HepG2 (cell line): Measurements from ENCODE around the gene CACNG5. TPM values are rescaled to one million over a fixed set of nuclear protein-coding genes. Genes with fewer than 3 reads are reported as not detected.
A peak's percentile ranks its signal among the peaks of the same experiment; 100 is the strongest.

ENCODE experiments used
- CC2D1A ChIP-seq: sonication (generic); formaldehyde crosslinking; IDR thresholded peaks from 2 replicates; pipeline ENCODE4 v1.8.1; 2023; ENCODE audit warnings: mild to moderate bottlenecking, missing genetic modification reagents
- CCAR2 ChIP-seq: fragments of 200-400 bp; formaldehyde crosslinking; optimal IDR thresholded peaks from 2 replicates; pipeline ENCODE3; 2018; ENCODE audit warnings: low read depth, mild to moderate bottlenecking, low read length, moderate library complexity
- HCFC1 ChIP-seq: fragments of 150-350 bp; IDR thresholded peaks from 2 replicates; pipeline ENCODE4 v1.6.1; 2014; ENCODE audit warnings: low read depth, low read length
- HDAC1 ChIP-seq: sonication (generic); formaldehyde crosslinking; IDR thresholded peaks from 2 replicates; pipeline ENCODE4 v1.5.1; 2020; ENCODE audit warnings: mild to moderate bottlenecking, missing genetic modification reagents
- MEF2D ChIP-seq: sonication (generic); formaldehyde crosslinking; IDR thresholded peaks from 2 replicates; pipeline ENCODE4 v1.5.1; 2020; ENCODE audit warnings: mild to moderate bottlenecking, missing genetic modification reagents
- NFIB ChIP-seq: sonication (generic); formaldehyde crosslinking; IDR thresholded peaks from 2 replicates; pipeline ENCODE4 v1.9.0; 2021; ENCODE audit warnings: missing genetic modification reagents, mild to moderate bottlenecking, borderline replicate concordance
- NR2C2 ChIP-seq: sonication (generic); formaldehyde crosslinking; IDR thresholded peaks from 2 replicates; pipeline ENCODE4 v1.4.0; 2020; ENCODE audit warnings: missing genetic modification reagents, mild to moderate bottlenecking, moderate library complexity, borderline replicate concordance
- PHF8 ChIP-seq: sonication (generic); formaldehyde crosslinking; IDR thresholded peaks from 2 replicates; pipeline ENCODE4 v1.5.0; 2020; ENCODE audit warnings: missing genetic modification reagents
- RNF2 ChIP-seq: fragments of 450-650 bp; conservative IDR thresholded peaks from 2 replicates; pipeline ENCODE4 v1.6.1; 2016; ENCODE audit warnings: low read depth
- SALL1 ChIP-seq: sonication (generic); formaldehyde crosslinking; IDR thresholded peaks from 2 replicates; pipeline ENCODE4 v1.8.0; 2022; ENCODE audit warnings: mild to moderate bottlenecking, missing genetic modification reagents
- SKI ChIP-seq: fragments of 450-650 bp; IDR thresholded peaks from one replicate; pipeline ENCODE4 v1.6.1; 2018; ENCODE audit warnings: mild to moderate bottlenecking; ENCODE audit not compliant: partially characterized antibody
- TAF1 ChIP-seq: sonication (generic); formaldehyde crosslinking; IDR thresholded peaks from 2 replicates; pipeline ENCODE4 v1.4.0; 2020; ENCODE audit warnings: missing genetic modification reagents
- YY1 ChIP-seq: IDR thresholded peaks from 2 replicates; pipeline ENCODE4 v1.6.1; 2011; ENCODE audit warnings: low read length, low read depth, moderate library complexity, mild to moderate bottlenecking; ENCODE audit not compliant: insufficient read depth, insufficient replicate concordance
- ZNF446 ChIP-seq: sonication (generic); formaldehyde crosslinking; IDR thresholded peaks from 2 replicates; pipeline ENCODE4 v1.5.0; 2020; ENCODE audit warnings: mild to moderate bottlenecking, missing genetic modification reagents
- ZNF484 ChIP-seq: sonication (generic); formaldehyde crosslinking; IDR thresholded peaks from 2 replicates; pipeline ENCODE4 v1.5.1; 2020; ENCODE audit warnings: mild to moderate bottlenecking, low read depth, missing genetic modification reagents, borderline replicate concordance
- ZNF644 ChIP-seq: IDR thresholded peaks from 2 replicates; pipeline ENCODE4 v1.6.1; 2016; ENCODE audit warnings: low read depth
- polyA plus RNA-seq, 8 experiments: library from polyadenylated mRNA; depleted of rRNA in 3 of 8; stranded (reverse) in 7 of 8; unstranded in 1 of 8; fragments of >200 nt; fragmentation: Illumina TruSeq in 4 of 8; extraction: Trizol in 4 of 8; gene quantifications; 2 replicates each; pipeline versions ENCODE4 v1.2.1 to v1.2.3, GENCODE V29; 2011 to 2016; ENCODE audit warnings: low read depth in 4 of 8, missing spikeins in 1 of 8, mixed read lengths in 1 of 8; ENCODE audit not compliant: insufficient read depth in 1 of 8
- total RNA-seq, 5 experiments: library from RNA; depleted of rRNA; stranded (reverse); fragments of >200 nt; fragmentation: Illumina TruSeq; extraction: Trizol; gene quantifications; 2 replicates each; pipeline ENCODE4 v1.2.3, GENCODE V29; 2016; ENCODE audit warnings: low read depth in 1 of 5
- TF ChIP-seq, protein P1 (sequence below): sonication (generic); formaldehyde crosslinking; IDR thresholded peaks from 2 replicates; pipeline ENCODE4 v1.8.0; 2023; ENCODE audit warnings: mild to moderate bottlenecking, missing genetic modification reagents
- TF ChIP-seq, protein P2 (sequence below): IDR thresholded peaks from 2 replicates; pipeline ENCODE4 v1.6.1; 2016; ENCODE audit warnings: mild to moderate bottlenecking
- TF ChIP-seq, protein P3 (sequence below): IDR thresholded peaks from 2 replicates; pipeline ENCODE4 v1.6.1; 2012; ENCODE audit warnings: inconsistent platforms
- TF ChIP-seq, protein P4 (sequence below): sonication (generic); formaldehyde crosslinking; conservative IDR thresholded peaks from 2 replicates; pipeline ENCODE4 v1.4.0; 2020; ENCODE audit warnings: missing genetic modification reagents
- TF ChIP-seq, protein P5 (sequence below): IDR thresholded peaks from 2 replicates; pipeline ENCODE4 v1.6.1; 2012; ENCODE audit warnings: low read length, improper control_type of control experiment

Gene CACNG5
- total and polyA plus RNA-seq, 2 of the 13 experiments (the other 11 are each of a cell fraction or from before 2014, with no cell fraction given): not detected

DNA sequence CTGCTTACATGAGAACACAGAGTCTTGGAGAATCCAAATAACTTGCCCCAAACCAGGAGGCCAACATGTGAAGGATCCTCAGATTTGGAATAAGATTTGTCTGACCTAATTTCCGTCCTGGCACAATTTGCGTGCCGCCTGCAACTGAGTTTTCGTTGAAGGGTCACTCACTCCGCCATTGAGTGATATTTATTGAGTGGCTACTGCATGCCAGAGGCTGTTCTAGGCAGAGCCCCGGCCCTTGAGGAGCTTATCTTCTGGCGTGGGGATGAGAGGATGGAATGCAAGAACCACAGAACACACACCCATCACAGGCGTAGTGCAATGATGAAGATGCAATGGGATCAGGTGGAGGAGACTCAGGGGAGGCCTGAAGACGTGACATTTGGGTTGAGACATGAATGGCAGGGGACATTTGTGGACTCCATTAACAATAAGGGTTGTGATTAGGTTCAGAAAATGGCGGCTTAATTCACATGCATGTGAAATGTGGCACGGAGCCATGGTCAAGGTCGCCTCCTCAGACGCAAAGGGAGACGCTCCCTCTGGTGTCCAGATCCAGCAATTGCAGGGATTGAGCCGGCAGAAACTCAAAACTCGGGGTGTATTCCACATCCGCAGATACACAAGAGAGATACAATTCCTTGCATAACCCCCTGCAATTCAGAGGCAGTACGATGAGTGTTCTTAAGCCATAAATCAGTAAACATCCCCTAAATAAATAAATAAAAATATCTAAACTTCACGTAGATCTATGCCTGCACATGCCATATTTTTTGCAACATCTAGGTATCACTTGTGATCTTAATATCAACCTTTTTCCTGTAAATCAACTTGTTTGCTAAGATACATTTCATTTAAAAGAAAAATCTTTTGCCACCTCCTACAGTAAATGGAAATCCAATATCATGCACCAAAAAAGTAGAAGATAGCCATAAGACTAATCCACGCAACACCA lies 71.7 kb downstream of the CACNG5 start (continued):
- TF ChIP-seq SALL1 (CRISPR knock-in tag) (peak; percentile 62), CC2D1A (CRISPR knock-in tag) (no peak), SKI (peak; percentile 74), RNF2 (0 out of 2 replicates have a peak, but pooled peaks have one; percentile 33), HCFC1 (peak; percentile 23; the same call in 1 of the 2 replicates), HDAC1 (CRISPR knock-in tag) (no peak), MEF2D (CRISPR knock-in tag) (no peak), TAF1 (CRISPR knock-in tag) (no peak), CCAR2 (no peak), NFIB (CRISPR knock-in tag) (no peak), ZNF446 (0 out of 2 replicates have a peak, but pooled peaks have one; percentile 28), NR2C2 (no peak), YY1 (peak; percentile 84), ZNF644 (CRISPR knock-in tag) (peak; percentile 49; the same call in 1 of the 2 replicates), PHF8 (CRISPR knock-in tag) (no peak), ZNF484 (CRISPR knock-in tag) (no peak)
- TF ChIP-seq, protein P1, sequence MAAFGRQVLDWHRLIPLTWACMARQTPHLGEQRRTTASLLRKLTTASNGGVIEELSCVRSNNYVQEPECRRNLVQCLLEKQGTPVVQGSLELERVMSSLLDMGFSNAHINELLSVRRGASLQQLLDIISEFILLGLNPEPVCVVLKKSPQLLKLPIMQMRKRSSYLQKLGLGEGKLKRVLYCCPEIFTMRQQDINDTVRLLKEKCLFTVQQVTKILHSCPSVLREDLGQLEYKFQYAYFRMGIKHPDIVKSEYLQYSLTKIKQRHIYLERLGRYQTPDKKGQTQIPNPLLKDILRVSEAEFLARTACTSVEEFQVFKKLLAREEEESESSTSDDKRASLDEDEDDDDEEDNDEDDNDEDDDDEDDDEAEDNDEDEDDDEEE (CRISPR knock-in tag): 0 out of 2 replicates have a peak, but pooled peaks have one; percentile 54
- TF ChIP-seq, protein P2, sequence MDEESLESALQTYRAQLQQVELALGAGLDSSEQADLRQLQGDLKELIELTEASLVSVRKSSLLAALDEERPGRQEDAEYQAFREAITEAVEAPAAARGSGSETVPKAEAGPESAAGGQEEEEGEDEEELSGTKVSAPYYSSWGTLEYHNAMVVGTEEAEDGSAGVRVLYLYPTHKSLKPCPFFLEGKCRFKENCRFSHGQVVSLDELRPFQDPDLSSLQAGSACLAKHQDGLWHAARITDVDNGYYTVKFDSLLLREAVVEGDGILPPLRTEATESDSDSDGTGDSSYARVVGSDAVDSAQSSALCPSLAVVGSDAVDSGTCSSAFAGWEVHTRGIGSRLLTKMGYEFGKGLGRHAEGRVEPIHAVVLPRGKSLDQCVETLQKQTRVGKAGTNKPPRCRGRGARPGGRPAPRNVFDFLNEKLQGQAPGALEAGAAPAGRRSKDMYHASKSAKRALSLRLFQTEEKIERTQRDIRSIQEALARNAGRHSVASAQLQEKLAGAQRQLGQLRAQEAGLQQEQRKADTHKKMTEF (CRISPR knock-in tag): 0 out of 2 replicates have a peak, but pooled peaks have one; percentile 27
- TF ChIP-seq, protein P3, sequence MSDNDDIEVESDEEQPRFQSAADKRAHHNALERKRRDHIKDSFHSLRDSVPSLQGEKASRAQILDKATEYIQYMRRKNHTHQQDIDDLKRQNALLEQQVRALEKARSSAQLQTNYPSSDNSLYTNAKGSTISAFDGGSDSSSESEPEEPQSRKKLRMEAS: peak; percentile 51
- TF ChIP-seq, protein P4, sequence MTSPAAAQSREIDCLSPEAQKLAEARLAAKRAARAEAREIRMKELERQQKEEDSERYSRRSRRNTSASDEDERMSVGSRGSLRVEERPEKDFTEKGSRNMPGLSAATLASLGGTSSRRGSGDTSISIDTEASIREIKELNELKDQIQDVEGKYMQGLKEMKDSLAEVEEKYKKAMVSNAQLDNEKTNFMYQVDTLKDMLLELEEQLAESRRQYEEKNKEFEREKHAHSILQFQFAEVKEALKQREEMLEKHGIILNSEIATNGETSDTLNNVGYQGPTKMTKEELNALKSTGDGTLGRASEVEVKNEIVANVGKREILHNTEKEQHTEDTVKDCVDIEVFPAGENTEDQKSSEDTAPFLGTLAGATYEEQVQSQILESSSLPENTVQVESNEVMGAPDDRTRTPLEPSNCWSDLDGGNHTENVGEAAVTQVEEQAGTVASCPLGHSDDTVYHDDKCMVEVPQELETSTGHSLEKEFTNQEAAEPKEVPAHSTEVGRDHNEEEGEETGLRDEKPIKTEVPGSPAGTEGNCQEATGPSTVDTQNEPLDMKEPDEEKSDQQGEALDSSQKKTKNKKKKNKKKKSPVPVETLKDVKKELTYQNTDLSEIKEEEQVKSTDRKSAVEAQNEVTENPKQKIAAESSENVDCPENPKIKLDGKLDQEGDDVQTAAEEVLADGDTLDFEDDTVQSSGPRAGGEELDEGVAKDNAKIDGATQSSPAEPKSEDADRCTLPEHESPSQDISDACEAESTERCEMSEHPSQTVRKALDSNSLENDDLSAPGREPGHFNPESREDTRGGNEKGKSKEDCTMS (CRISPR knock-in tag): no peak
- TF ChIP-seq, protein P5, sequence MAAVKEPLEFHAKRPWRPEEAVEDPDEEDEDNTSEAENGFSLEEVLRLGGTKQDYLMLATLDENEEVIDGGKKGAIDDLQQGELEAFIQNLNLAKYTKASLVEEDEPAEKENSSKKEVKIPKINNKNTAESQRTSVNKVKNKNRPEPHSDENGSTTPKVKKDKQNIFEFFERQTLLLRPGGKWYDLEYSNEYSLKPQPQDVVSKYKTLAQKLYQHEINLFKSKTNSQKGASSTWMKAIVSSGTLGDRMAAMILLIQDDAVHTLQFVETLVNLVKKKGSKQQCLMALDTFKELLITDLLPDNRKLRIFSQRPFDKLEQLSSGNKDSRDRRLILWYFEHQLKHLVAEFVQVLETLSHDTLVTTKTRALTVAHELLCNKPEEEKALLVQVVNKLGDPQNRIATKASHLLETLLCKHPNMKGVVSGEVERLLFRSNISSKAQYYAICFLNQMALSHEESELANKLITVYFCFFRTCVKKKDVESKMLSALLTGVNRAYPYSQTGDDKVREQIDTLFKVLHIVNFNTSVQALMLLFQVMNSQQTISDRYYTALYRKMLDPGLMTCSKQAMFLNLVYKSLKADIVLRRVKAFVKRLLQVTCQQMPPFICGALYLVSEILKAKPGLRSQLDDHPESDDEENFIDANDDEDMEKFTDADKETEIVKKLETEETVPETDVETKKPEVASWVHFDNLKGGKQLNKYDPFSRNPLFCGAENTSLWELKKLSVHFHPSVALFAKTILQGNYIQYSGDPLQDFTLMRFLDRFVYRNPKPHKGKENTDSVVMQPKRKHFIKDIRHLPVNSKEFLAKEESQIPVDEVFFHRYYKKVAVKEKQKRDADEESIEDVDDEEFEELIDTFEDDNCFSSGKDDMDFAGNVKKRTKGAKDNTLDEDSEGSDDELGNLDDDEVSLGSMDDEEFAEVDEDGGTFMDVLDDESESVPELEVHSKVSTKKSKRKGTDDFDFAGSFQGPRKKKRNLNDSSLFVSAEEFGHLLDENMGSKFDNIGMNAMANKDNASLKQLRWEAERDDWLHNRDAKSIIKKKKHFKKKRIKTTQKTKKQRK: no peak
